B cell (primary cell): Measurements from ENCODE around the gene GOLGA8B. TPM values are rescaled to one million over a fixed set of nuclear protein-coding genes. Genes with fewer than 3 reads are reported as not detected.

Experiments used
- ATAC-seq: fragments of 200-7000 bp; cut with Tn5 transposase; one replicate; pipeline ENCODE4 v1.10.0; 2021; ENCODE audit warnings: low read depth, mild to moderate bottlenecking, moderate number of reproducible peaks, moderate library complexity
- CTCF ChIA-PET: fragments of 350-600 bp; sonication (Branson Sonifier 250); formaldehyde crosslinking; loops from one replicate; lab custom pipeline; 2021; ENCODE audit warnings: antibody characterized with exemption, inconsistent platforms; lab: Charles Lee
- POLR2A ChIA-PET: fragments of 350-600 bp; sonication (Branson Sonifier 250); formaldehyde crosslinking; loops from one replicate; lab custom pipeline; 2021; ENCODE audit warnings: antibody characterized with exemption; lab: Charles Lee
- DNase-seq: peaks from one replicate; pipeline ENCODE4 v3.0.0; 2013
- H2AFZ ChIP-seq: 2 replicates; pipeline ENCODE4 v1.6.1; 2012; ENCODE audit warnings: mild to moderate bottlenecking, low read depth, low read length; ENCODE audit not compliant: insufficient read depth, poor library complexity, severe bottlenecking
- H3K27ac ChIP-seq, 2 donors: 1 replicate in 1 of 2; 2 replicates in 1 of 2; pipeline ENCODE4 v1.5.1; 2012 to 2013; ENCODE audit warnings: low read length in 2 of 2, mild to moderate bottlenecking in 2 of 2, moderate library complexity in 1 of 2
- H3K27me3 ChIP-seq, 4 experiments: fragments of 200-600 bp in 1 of 4; sonication (generic) in 1 of 4; replicated peaks in 1 of 4; 1 replicate in 2 of 4; 2 replicates in 2 of 4; pipeline versions ENCODE4 v1.6.1 to v1.7.0; 2013 to 2016; ENCODE audit warnings: low read length in 3 of 4, mild to moderate bottlenecking in 2 of 4, mixed read lengths in 1 of 4, moderate library complexity in 1 of 4; ENCODE audit not compliant: insufficient read depth in 4 of 4, control insufficient read depth in 3 of 4; ENCODE audit errors: control extremely low read depth in 1 of 4
- H3K36me3 ChIP-seq, 2 experiments: replicated peaks in 1 of 2; 1 replicate in 1 of 2; 2 replicates in 1 of 2; pipeline versions ENCODE4 v1.6.1 to v1.7.1; 2013; ENCODE audit warnings: low read length in 1 of 2; ENCODE audit not compliant: insufficient read depth in 2 of 2, control insufficient read depth in 1 of 2; ENCODE audit errors: control extremely low read depth in 1 of 2, extremely low read depth in 1 of 2
- H3K4me1 ChIP-seq, 2 donors: fragments of 200-600 bp in 1 of 2; sonication (generic) in 1 of 2; 1 replicate in 1 of 2; 2 replicates in 1 of 2; pipeline versions ENCODE4 v1.5.1 to v1.6.1; 2013 to 2017; ENCODE audit warnings: low read length in 2 of 2; ENCODE audit not compliant: control insufficient read depth in 2 of 2, insufficient read depth in 2 of 2
- H3K4me2 ChIP-seq: replicated peaks from 2 replicates; pipeline ENCODE3; 2012; ENCODE audit warnings: mild to moderate bottlenecking, low read depth, low read length; ENCODE audit not compliant: poor library complexity, severe bottlenecking
- H3K4me3 ChIP-seq, 5 experiments: fragments of 200-600 bp in 1 of 5; sonication (generic) in 1 of 5; 1 replicate in 3 of 5; 2 replicates in 2 of 5; pipeline versions ENCODE4 v1.5.1 to v1.7.0; 2011 to 2016; ENCODE audit warnings: low read length in 4 of 5, mild to moderate bottlenecking in 4 of 5, low read depth in 2 of 5, control low read depth in 1 of 5, moderate library complexity in 1 of 5; ENCODE audit not compliant: insufficient read depth in 1 of 5; ENCODE audit errors: control extremely low read depth in 1 of 5, extremely low read depth in 1 of 5
- H3K79me2 ChIP-seq: fragments of 200-600 bp; sonication (generic); one replicate; pipeline ENCODE4 v1.6.0; 2016; ENCODE audit warnings: low read length; ENCODE audit not compliant: control insufficient read depth, insufficient read depth
- H3K9ac ChIP-seq: fragments of 200-600 bp; sonication (generic); 2 replicates; pipeline ENCODE4 v1.6.1; 2017; ENCODE audit warnings: mild to moderate bottlenecking, low read length, moderate library complexity
- H3K9me3 ChIP-seq, 3 donors: one replicate each; pipeline versions ENCODE4 v1.6.1 to v1.7.1; 2013; ENCODE audit warnings: low read length in 2 of 3; ENCODE audit not compliant: control insufficient read depth in 2 of 3, insufficient read depth in 1 of 3; ENCODE audit errors: control extremely low read depth in 1 of 3
- H4K20me1 ChIP-seq: 2 replicates; pipeline ENCODE4 v1.6.0; 2012; ENCODE audit warnings: mild to moderate bottlenecking, low read length; ENCODE audit not compliant: insufficient read depth, control insufficient read depth, poor library complexity, severe bottlenecking
- H3K27ac Mint-ChIP-seq: one replicate; pipeline ENCODE4 v1.8.0; 2021; ENCODE audit warnings: mixed read lengths
- H3K27me3 Mint-ChIP-seq: one replicate; pipeline ENCODE4 v1.8.0; 2021; ENCODE audit warnings: mixed read lengths
- H3K4me1 Mint-ChIP-seq: one replicate; pipeline ENCODE4 v1.8.0; 2021; ENCODE audit warnings: mixed read lengths
- H3K4me3 Mint-ChIP-seq: one replicate; pipeline ENCODE4 v1.8.0; 2021; ENCODE audit warnings: mixed read lengths
- H3K9me3 Mint-ChIP-seq: one replicate; pipeline ENCODE4 v1.8.0; 2022; ENCODE audit warnings: mixed read lengths; ENCODE audit not compliant: insufficient read depth
- EZH2 ChIP-seq: IDR thresholded peaks from 2 replicates; pipeline ENCODE4 v1.6.1; 2012; ENCODE audit warnings: borderline replicate concordance, low read depth, mild to moderate bottlenecking, moderate library complexity, low read length; ENCODE audit not compliant: insufficient read depth, poor library complexity, severe bottlenecking
- WGBS: methylation state at CpG from one replicate; pipeline ENCODE4 v1.1.5; 2013; ENCODE audit warnings: missing lambda C conversion rate; ENCODE audit not compliant: insufficient coverage; 5-methylcytosine and 5-hydroxymethylcytosine counted together
- intact Hi-C: fragments of 100-400 bp; cut with micrococcal nuclease; formaldehyde crosslinking; loops from one replicate; pipeline ENCODE4 v1.10.0; 2022
- polyA plus RNA-seq: library from polyadenylated mRNA; depleted of rRNA; stranded (reverse); fragments of >200 nt; gene quantifications from 2 replicates; pipeline ENCODE4 v1.2.3, GENCODE V29; 2012
- total RNA-seq, 2 donors: library from RNA; stranded (reverse); fragments of 120-200 nt in 1 of 2; gene quantifications; 1 replicate in 1 of 2; 2 replicates in 1 of 2; pipeline versions ENCODE4 v1.2.3 to v1.2.4, GENCODE V29; 2013 to 2022
- TF ChIP-seq, protein P1 (sequence below): fragments of 200-600 bp; IDR thresholded peaks from one replicate; pipeline ENCODE4 v1.8.0; 2022; ENCODE audit warnings: antibody characterized with exemption, mild to moderate bottlenecking

GOLGA8B gene
- total and polyA plus RNA-seq, 2 donors (not counting 1 experiment from before 2014, with no cell fraction given) = 77.1 to 200 TPM

DNA sequence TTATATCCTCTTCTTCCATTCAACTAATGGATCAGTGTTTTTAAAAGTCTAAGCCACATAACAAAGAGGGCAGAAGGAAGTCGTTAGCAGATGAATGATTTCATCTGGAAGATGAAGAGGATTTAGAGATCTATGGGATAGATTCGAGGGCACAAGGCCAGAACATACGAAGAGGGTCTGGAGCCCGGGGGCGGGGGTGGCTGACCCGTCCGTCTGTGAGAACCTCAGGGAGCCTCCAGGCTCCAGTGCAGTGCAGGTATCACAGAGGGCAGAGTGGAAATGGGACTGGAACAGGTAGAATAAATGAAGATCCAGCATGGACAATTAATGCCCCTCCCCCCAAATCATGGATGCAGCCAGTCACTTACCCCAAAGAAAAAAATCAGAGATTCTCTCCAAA, 1.5 kb upstream of the GOLGA8B start:
- H3K9ac ChIP-seq = no peak overlapping the region
- H3K4me2 ChIP-seq = no peak overlapping the region
- peaks cover 0 to 7% (median 2%) of the 10 kb centered on the region in 4 experiments for H3K27me3 ChIP-seq
- H3K4me3 Mint-ChIP-seq = peak overlapping the region; percentile 65
- H3K27ac Mint-ChIP-seq = no peak overlapping the region
- peaks cover 3% of the 10 kb centered on the region for H3K27me3 Mint-ChIP-seq
- intact Hi-C loops = loop anchor here (5.0 kb wide), 1 partner anchor 402 kb away; the partner anchor contains the start of gene ZNF770
- no peaks in the 10 kb centered on the region for H3K36me3 ChIP-seq
- H3K4me1 Mint-ChIP-seq = peaks cover 25% of the 10 kb centered on the region
- DNase-seq (no peak), ATAC-seq (no peak)
- H3K79me2 ChIP-seq = peaks cover 39% of the 10 kb centered on the region
- H3K9me3 Mint-ChIP-seq = no peaks in the 10 kb centered on the region
- CTCF ChIA-PET = interaction anchor here (0.7 to 1.7 kb wide), 2 partner anchors 218 to 475 kb away, joined by 3 to 4 read pairs; partner anchors contain the start of gene LPCAT4
- peaks cover 25% of the 10 kb centered on the region for H4K20me1 ChIP-seq
- H3K9me3 ChIP-seq = no peaks in the 10 kb centered on the region
- H3K27ac ChIP-seq = no peak overlapping the region
- H3K4me1 ChIP-seq = peaks cover 12 to 21% of the 10 kb centered on the region in 2 donors
- H3K4me3 ChIP-seq = no peak overlapping the region
- WGBS = 93% methylated on average over 3 of the region's 7 CpGs
- TF ChIP-seq EZH2 = no peak
- TF ChIP-seq, protein P1, sequence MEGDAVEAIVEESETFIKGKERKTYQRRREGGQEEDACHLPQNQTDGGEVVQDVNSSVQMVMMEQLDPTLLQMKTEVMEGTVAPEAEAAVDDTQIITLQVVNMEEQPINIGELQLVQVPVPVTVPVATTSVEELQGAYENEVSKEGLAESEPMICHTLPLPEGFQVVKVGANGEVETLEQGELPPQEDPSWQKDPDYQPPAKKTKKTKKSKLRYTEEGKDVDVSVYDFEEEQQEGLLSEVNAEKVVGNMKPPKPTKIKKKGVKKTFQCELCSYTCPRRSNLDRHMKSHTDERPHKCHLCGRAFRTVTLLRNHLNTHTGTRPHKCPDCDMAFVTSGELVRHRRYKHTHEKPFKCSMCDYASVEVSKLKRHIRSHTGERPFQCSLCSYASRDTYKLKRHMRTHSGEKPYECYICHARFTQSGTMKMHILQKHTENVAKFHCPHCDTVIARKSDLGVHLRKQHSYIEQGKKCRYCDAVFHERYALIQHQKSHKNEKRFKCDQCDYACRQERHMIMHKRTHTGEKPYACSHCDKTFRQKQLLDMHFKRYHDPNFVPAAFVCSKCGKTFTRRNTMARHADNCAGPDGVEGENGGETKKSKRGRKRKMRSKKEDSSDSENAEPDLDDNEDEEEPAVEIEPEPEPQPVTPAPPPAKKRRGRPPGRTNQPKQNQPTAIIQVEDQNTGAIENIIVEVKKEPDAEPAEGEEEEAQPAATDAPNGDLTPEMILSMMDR = no peak
- H2AFZ ChIP-seq = no peak overlapping the region
- POLR2A ChIA-PET = no interaction called here

DNA sequence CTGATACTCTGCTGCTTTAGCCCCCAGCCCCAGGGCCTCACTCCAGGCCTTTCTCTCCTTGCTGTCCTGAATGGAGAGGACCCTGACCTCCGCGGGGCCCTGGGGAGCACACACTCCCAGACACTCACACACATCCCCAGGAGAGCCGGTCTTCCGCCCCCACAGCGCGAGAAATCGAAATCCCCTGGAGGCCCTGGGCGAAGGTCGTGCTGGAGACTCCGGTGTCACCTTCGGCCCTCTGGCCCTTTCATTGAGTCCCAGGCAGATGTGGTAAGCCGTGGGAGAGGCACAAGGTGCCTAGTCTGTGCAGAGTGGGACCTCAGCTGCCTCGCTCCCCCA, 848 bp upstream of the GOLGA8B start:
- Histone ChIP-seq H3K9ac (peak overlapping the region; percentile 88), H3K27ac (no peak overlapping the region), H2AFZ (peak overlapping the region; percentile 99), H3K9me3 (no peaks in the 10 kb centered on the region), H3K36me3 (no peaks in the 10 kb centered on the region), H3K4me3 (peak overlapping the region in 4 of 5 experiments; percentile 80 to 89 (median 80)), H3K4me1 (peaks cover 12 to 21% of the 10 kb centered on the region in 2 donors), H3K79me2 (peaks cover 46% of the 10 kb centered on the region), H4K20me1 (peaks cover 25% of the 10 kb centered on the region), H3K27me3 (peaks cover 0 to 7% (median 2%) of the 10 kb centered on the region in 4 experiments), H3K4me2 (peak overlapping the region; percentile 98)
- TF ChIP-seq, protein P1 = no peak
- no peak for TF ChIP-seq EZH2
- no peaks in the 10 kb centered on the region for H3K9me3 Mint-ChIP-seq
- intact Hi-C loops = no loop called here
- 74% methylated on average over 12 of the region's 13 CpGs for WGBS
- peaks cover 3% of the 10 kb centered on the region for H3K27me3 Mint-ChIP-seq
- ATAC-seq = no peak
- peak overlapping the region; percentile 61 for H3K27ac Mint-ChIP-seq
- DNase-seq = no peak
- ChIA-PET CTCF (interaction anchor here (0.9 to 1.7 kb wide), 4 partner anchors 241 to 474 kb away, joined by 3 to 7 read pairs (median 4); partner anchors contain the start of genes KATNBL1, NOP10 and NUTM1), POLR2A (interaction anchor here (1.8 kb wide), 1 partner anchor 217 kb away, joined by 6 read pairs; the partner anchor contains the start of gene LPCAT4)
- peaks cover 28% of the 10 kb centered on the region for H3K4me1 Mint-ChIP-seq
- peak overlapping the region; percentile 91 for H3K4me3 Mint-ChIP-seq
